K562 (cell line): ENCODE measurements around the gene HDAC3. TPM values are rescaled to one million over a fixed set of nuclear protein-coding genes. Genes with fewer than 3 reads are reported as not detected.
A peak's percentile ranks its signal among the peaks of the same experiment; 100 is the strongest.

Source experiments
- ATF6 ChIP-seq: sonication (generic); formaldehyde crosslinking; IDR thresholded peaks from 2 replicates; pipeline ENCODE4 v1.4.0; 2020; ENCODE audit warnings: mild to moderate bottlenecking, missing genetic modification reagents
- COPS2 ChIP-seq: fragments of 450-650 bp; conservative IDR thresholded peaks from 2 replicates; pipeline ENCODE4 v1.6.1; 2016; ENCODE audit warnings: mild to moderate bottlenecking, moderate library complexity
- EP300 ChIP-seq: IDR thresholded peaks from 2 replicates; pipeline ENCODE4 v1.6.1; 2012; ENCODE audit warnings: low read length, improper control_type of control experiment
- EZH2 ChIP-seq: IDR thresholded peaks from 2 replicates; pipeline ENCODE4 v1.6.1; 2012; ENCODE audit warnings: low read depth, mild to moderate bottlenecking, inconsistent platforms, low read length, borderline replicate concordance
- FOXJ2 ChIP-seq: fragments of 200-800 bp; sonication (Bioruptor generic); IDR thresholded peaks from 2 replicates; pipeline ENCODE4 v1.6.1; 2016; ENCODE audit warnings: missing genetic modification characterization, missing compliant biosample characterization
- HDAC2 ChIP-seq: fragments of 450-650 bp; IDR thresholded peaks from 2 replicates; pipeline ENCODE4 v1.6.1; 2016; ENCODE audit warnings: mild to moderate bottlenecking
- HEY1 ChIP-seq: fragments of 250-450 bp; sonication (Bioruptor Pico); IDR thresholded peaks from 2 replicates; pipeline ENCODE4 v1.5.0; 2020; ENCODE audit warnings: mild to moderate bottlenecking, moderate library complexity, borderline replicate concordance
- HNRNPH1 ChIP-seq: fragments of 200-400 bp; formaldehyde crosslinking; optimal IDR thresholded peaks from 2 replicates; pipeline ENCODE3; 2017; ENCODE audit warnings: low read depth, mild to moderate bottlenecking, low read length, moderate library complexity
- IRF9 ChIP-seq: fragments of 450-650 bp; IDR thresholded peaks from 2 replicates; pipeline ENCODE4 v1.6.1; 2016; ENCODE audit warnings: missing biosample characterization, missing genetic modification characterization
- MGA ChIP-seq: fragments of 450-650 bp; IDR thresholded peaks from 2 replicates; pipeline ENCODE4 v1.6.1; 2016; ENCODE audit warnings: mild to moderate bottlenecking, moderate library complexity
- NFXL1 ChIP-seq: fragments of 450-650 bp; formaldehyde crosslinking; IDR thresholded peaks from 2 replicates; pipeline ENCODE4 v1.4.0; 2021; ENCODE audit warnings: mild to moderate bottlenecking
- RBM34 ChIP-seq: fragments of 200-400 bp; formaldehyde crosslinking; IDR thresholded peaks from 2 replicates; pipeline ENCODE4 v1.6.1; 2018; ENCODE audit warnings: low read length, borderline replicate concordance; ENCODE audit not compliant: insufficient read depth
- SOX6 ChIP-seq: fragments of 450-650 bp; IDR thresholded peaks from 2 replicates; pipeline ENCODE4 v1.6.1; 2014; ENCODE audit warnings: mild to moderate bottlenecking
- ZFP1 ChIP-seq: fragments of 450-650 bp; formaldehyde crosslinking; IDR thresholded peaks from 2 replicates; pipeline ENCODE4 v1.4.0; 2020; ENCODE audit warnings: mild to moderate bottlenecking, mixed read lengths
- polyA plus RNA-seq, 8 experiments: library from polyadenylated mRNA; depleted of rRNA in 4 of 8; stranded (reverse) in 5 of 8; unstranded in 3 of 8; fragments of >200 nt; fragmentation: Nextera tagmentation in 2 of 8; fragmentation: Illumina TruSeq in 1 of 8; extraction: Ambion mirVana in 2 of 8; extraction: Trizol in 1 of 8; gene quantifications; 2 replicates each; pipeline versions ENCODE4 v1.2.1 to v1.2.3, GENCODE V29; 2011 to 2014; ENCODE audit warnings: inconsistent platforms in 1 of 8, missing spikeins in 1 of 8
- total RNA-seq, 7 experiments: library from RNA; depleted of rRNA in 6 of 7; stranded (reverse); fragments of >200 nt in 6 of 7; fragmentation: Illumina TruSeq in 2 of 7; extraction: Trizol in 2 of 7; gene quantifications; 2 replicates each; pipeline versions ENCODE4 v1.2.1 to v1.2.3, GENCODE V29; 2011 to 2021; ENCODE audit warnings: low replicate concordance in 1 of 7

The HDAC3 gene
- total and polyA plus RNA-seq, 9 of the 15 experiments (the other 6 are each of a cell fraction or from before 2014, with no cell fraction given) = 89.7 to 191 (median 119) TPM

GRCh38 chr5:141618804-141619554, 17.7 kb downstream of the HDAC3 start, which contains the start of gene DIAPH1 (continued):
- no peak for TF ChIP-seq HEY1 (CRISPR knock-in tag)
- 0 out of 2 replicates have a peak, but pooled peaks have one; percentile 50 for TF ChIP-seq EP300
- 0 out of 2 replicates have a peak, but pooled peaks have one; percentile 55 for TF ChIP-seq HDAC2
- no peak for TF ChIP-seq ATF6 (CRISPR knock-in tag)
- no peak for TF ChIP-seq RBM34
- TF ChIP-seq NFXL1 (CRISPR knock-in tag) = no peak
- no peak for TF ChIP-seq IRF9 (tag)
- TF ChIP-seq ZFP1 = no peak
- TF ChIP-seq COPS2 = no peak
- no peak for TF ChIP-seq HNRNPH1
- no peak for TF ChIP-seq EZH2
- TF ChIP-seq SOX6 = peak; percentile 70
- TF ChIP-seq FOXJ2 = 0 out of 2 replicates have a peak, but pooled peaks have one; percentile 52
- peak; percentile 73 for TF ChIP-seq MGA
